Measurements from ENCODE around the gene RRP9.

GRCh38 chr3:51955893-51956770 lies 14.4 kb upstream of the RRP9 start:
- TF ChIP-seq POLR2A (IDR thresholded peaks at IDR 0.05) (no peak), CTCF (IDR thresholded peaks at IDR 0.05) (peak in 3 of 4 donors; percentile 19 to 34 (median 33))
